ENCODE data around the gene AXIN1.

Gene AXIN1

GRCh38 chr16:372302-372983, 19.9 kb upstream of the AXIN1 start:
- no peak overlapping the region for H3K4me3 ChIP-seq (ENCODE audit: low read depth, low read length)
- no peak for DNase-seq (ENCODE audit: low read depth)
- TF ChIP-seq CTCF (conservative IDR thresholded peaks at IDR 0.05; ENCODE audit: low read depth, low read length), result no peak

- TF ChIP-seq CTCF (conservative IDR thresholded peaks at IDR 0.05; ENCODE audit: low read depth, low read length), result no peak
- H3K4me3 ChIP-seq (ENCODE audit: low read depth, low read length), result no peak overlapping the region
- DNase-seq (ENCODE audit: low read depth), result no peak
These were observed 19.2 kb upstream of the AXIN1 start for GRCh38 chr16:371515-372301.

GRCh38 chr16:370979-371514, 18.5 kb upstream of the AXIN1 start:
- no peak for DNase-seq (ENCODE audit: low read depth)
- H3K4me3 ChIP-seq (ENCODE audit: low read depth, low read length), result no peak overlapping the region
- no peak for TF ChIP-seq CTCF (conservative IDR thresholded peaks at IDR 0.05; ENCODE audit: low read depth, low read length)

- TF ChIP-seq CTCF (conservative IDR thresholded peaks at IDR 0.05; ENCODE audit: low read depth, low read length), result no peak
- DNase-seq (ENCODE audit: low read depth), result peak; percentile 98
- peak within 1 kb of the TSS; percentile 48 for H3K4me3 ChIP-seq (ENCODE audit: low read depth, low read length)
These were observed 17.9 kb upstream of the AXIN1 start, which contains the start of gene MRPL28 for GRCh38 chr16:370443-370842. MRPL28 (minus strand) TSS chr16:370538; CDS start chr16:370218, 320 bp downstream.

- DNase-seq (ENCODE audit: low read depth), result no peak
- TF ChIP-seq CTCF (conservative IDR thresholded peaks at IDR 0.05; ENCODE audit: low read depth, low read length), result no peak
- H3K4me3 ChIP-seq (ENCODE audit: low read depth, low read length), result peak overlapping the region; percentile 48
These were observed 17.4 kb upstream of the AXIN1 start for GRCh38 chr16:369866-370436.

- H3K4me3 ChIP-seq (ENCODE audit: low read depth, low read length), result peak overlapping the region; percentile 48
These were observed 16.8 kb upstream of the AXIN1 start for GRCh38 chr16:369275-369865.

More at GRCh38 chr16:369275-369865, 16.8 kb upstream of the AXIN1 start:
- TF ChIP-seq CTCF (conservative IDR thresholded peaks at IDR 0.05; ENCODE audit: low read depth, low read length), result no peak
- no peak for DNase-seq (ENCODE audit: low read depth)

Measured in choroid plexus epithelial cell (primary cell).